Suprapubic skin (tissue), 4 donors: Measurements from ENCODE around the gene SLAIN2. TPM values are rescaled to one million over a fixed set of nuclear protein-coding genes. Genes with fewer than 3 reads are reported as not detected.

Source experiments
- DNase-seq, 2 donors: peaks; one replicate each; pipeline ENCODE4 v3.0.0-alpha.2; 2019; ENCODE audit warnings: low spot score in 2 of 2
- H3K27ac ChIP-seq: fragments of 200-600 bp; sonication (generic); one replicate; pipeline ENCODE4 v1.5.1; 2019
- H3K27me3 ChIP-seq: fragments of 200-600 bp; sonication (generic); one replicate; pipeline ENCODE4 v1.5.1; 2019
- H3K36me3 ChIP-seq: fragments of 200-600 bp; sonication (generic); one replicate; pipeline ENCODE4 v1.5.1; 2019
- H3K4me1 ChIP-seq: fragments of 200-600 bp; sonication (generic); one replicate; pipeline ENCODE4 v1.5.1; 2019
- H3K4me3 ChIP-seq: fragments of 200-600 bp; sonication (generic); one replicate; pipeline ENCODE4 v1.5.1; 2019; ENCODE audit warnings: mild to moderate bottlenecking
- H3K9me3 ChIP-seq: fragments of 200-600 bp; sonication (generic); one replicate; pipeline ENCODE4 v1.5.1; 2019
- EP300 ChIP-seq: sonication (generic); formaldehyde crosslinking; IDR thresholded peaks from one replicate; pipeline ENCODE4 v1.6.1; 2017; ENCODE audit warnings: antibody characterized with exemption
- POLR2A ChIP-seq, 2 donors: fragments of 450-650 bp; IDR thresholded peaks; one replicate each; pipeline ENCODE4 v1.6.1; 2017; ENCODE audit warnings: antibody characterized with exemption in 2 of 2, mild to moderate bottlenecking in 2 of 2, moderate library complexity in 2 of 2
- POLR2AphosphoS5 ChIP-seq, 3 donors: sonication (generic); formaldehyde crosslinking; IDR thresholded peaks; one replicate each; pipeline ENCODE4 v1.6.1; 2017; ENCODE audit warnings: antibody characterized with exemption in 3 of 3
- WGBS: methylation state at CpG from one replicate; pipeline ENCODE4 v1.1.5; 2018; 5-methylcytosine and 5-hydroxymethylcytosine counted together
- total RNA-seq, 4 donors: library from RNA; depleted of rRNA; stranded (reverse); fragments of >200 nt; gene quantifications; one replicate each; pipeline ENCODE4 v1.1.0, GENCODE V29; 2016
- TF ChIP-seq, protein P1 (sequence below), 2 donors: fragments of 200-600 bp in 1 of 2; fragments of 450-650 bp in 1 of 2; sonication (generic) in 1 of 2; IDR thresholded peaks; one replicate each; pipeline ENCODE4 v1.5.1; 2016 to 2019; ENCODE audit warnings: antibody characterized with exemption in 2 of 2, mild to moderate bottlenecking in 1 of 2, moderate library complexity in 1 of 2

Gene SLAIN2
- total RNA-seq, 4 donors from 2014 or later: 84.7 to 167 (median 147) TPM

- Histone ChIP-seq H3K9me3 (no peaks in the 10 kb centered on the region), H3K27ac (no peak overlapping the region), H3K4me3 (no peak overlapping the region), H3K27me3 (no peaks in the 10 kb centered on the region), H3K36me3 (no peaks in the 10 kb centered on the region), H3K4me1 (no peaks in the 10 kb centered on the region)
- DNase-seq: no peak
- no peak for TF ChIP-seq POLR2A (IDR thresholded peaks at IDR 0.05)
- no peak for TF ChIP-seq EP300
- TF ChIP-seq POLR2AphosphoS5 (IDR thresholded peaks at IDR 0.05): no peak
- TF ChIP-seq, protein P1, sequence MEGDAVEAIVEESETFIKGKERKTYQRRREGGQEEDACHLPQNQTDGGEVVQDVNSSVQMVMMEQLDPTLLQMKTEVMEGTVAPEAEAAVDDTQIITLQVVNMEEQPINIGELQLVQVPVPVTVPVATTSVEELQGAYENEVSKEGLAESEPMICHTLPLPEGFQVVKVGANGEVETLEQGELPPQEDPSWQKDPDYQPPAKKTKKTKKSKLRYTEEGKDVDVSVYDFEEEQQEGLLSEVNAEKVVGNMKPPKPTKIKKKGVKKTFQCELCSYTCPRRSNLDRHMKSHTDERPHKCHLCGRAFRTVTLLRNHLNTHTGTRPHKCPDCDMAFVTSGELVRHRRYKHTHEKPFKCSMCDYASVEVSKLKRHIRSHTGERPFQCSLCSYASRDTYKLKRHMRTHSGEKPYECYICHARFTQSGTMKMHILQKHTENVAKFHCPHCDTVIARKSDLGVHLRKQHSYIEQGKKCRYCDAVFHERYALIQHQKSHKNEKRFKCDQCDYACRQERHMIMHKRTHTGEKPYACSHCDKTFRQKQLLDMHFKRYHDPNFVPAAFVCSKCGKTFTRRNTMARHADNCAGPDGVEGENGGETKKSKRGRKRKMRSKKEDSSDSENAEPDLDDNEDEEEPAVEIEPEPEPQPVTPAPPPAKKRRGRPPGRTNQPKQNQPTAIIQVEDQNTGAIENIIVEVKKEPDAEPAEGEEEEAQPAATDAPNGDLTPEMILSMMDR (IDR thresholded peaks at IDR 0.05): no peak
- WGBS: 79% methylated on average over 4 of the region's 5 CpGs
Observed at GRCh38 chr4:48467891-48468290, 126.6 kb downstream of the SLAIN2 start.

DNA sequence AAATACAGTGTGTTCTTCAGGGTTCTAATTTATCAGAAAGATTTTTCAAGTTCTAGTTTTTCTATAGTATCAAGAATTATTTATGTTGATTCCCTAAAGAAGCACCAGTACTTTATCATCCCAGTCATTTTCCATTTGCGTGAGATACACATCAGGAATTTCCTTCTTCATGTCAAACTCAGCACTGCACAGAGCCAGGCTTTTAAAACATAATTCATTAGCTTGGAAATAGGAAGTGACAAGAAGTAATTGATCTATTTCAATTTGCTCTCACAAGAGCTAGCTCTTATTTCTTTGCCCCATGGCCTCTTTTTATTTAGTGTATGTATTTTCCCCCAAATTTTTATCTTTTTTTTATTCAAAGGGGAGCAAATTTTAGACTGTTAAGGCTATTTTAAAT lies 128.8 kb downstream of the SLAIN2 start:
- no peak for DNase-seq
- no peaks in the 10 kb centered on the region for H3K4me1 ChIP-seq
- TF ChIP-seq POLR2A (IDR thresholded peaks at IDR 0.05) (no peak), POLR2AphosphoS5 (IDR thresholded peaks at IDR 0.05) (no peak), EP300 (no peak)
- TF ChIP-seq, protein P1 (IDR thresholded peaks at IDR 0.05): no peak
- H3K4me3 ChIP-seq: no peak overlapping the region
- WGBS: 58% methylated on average over 1 of the region's 1 CpG
- H3K36me3 ChIP-seq: no peaks in the 10 kb centered on the region
- H3K9me3 ChIP-seq: no peaks in the 10 kb centered on the region
- no peak overlapping the region for H3K27ac ChIP-seq
- no peaks in the 10 kb centered on the region for H3K27me3 ChIP-seq

DNA sequence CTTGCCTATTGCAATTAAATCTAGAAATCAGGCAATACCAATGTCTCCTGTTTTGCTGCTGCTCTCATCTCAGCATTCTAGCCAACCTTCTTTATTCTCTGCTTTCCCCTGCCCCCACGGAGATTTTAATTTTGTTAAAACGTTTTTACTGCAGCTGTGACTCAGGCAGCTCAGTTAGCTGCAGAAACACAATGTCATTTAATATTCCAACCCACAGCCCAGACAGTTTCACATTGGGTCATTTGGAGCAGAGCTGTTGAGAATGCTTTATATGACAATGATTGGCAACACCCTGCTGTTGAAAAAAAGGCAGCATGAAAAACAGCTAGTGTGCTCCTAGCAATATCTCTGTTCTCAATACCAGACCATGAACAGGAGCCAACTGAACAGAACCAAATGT lies 129.2 kb downstream of the SLAIN2 start:
- H3K36me3 ChIP-seq: no peaks in the 10 kb centered on the region
- 27% methylated on average over 2 of the region's 2 CpGs for WGBS
- H3K4me3 ChIP-seq: no peak overlapping the region

GRCh38 chr4:48472794-48473193 lies 131.5 kb downstream of the SLAIN2 start:
- no peak for DNase-seq
- no peak overlapping the region for H3K4me3 ChIP-seq
- no peak overlapping the region for H3K27ac ChIP-seq
- H3K9me3 ChIP-seq: no peaks in the 10 kb centered on the region
- no peaks in the 10 kb centered on the region for H3K4me1 ChIP-seq
- H3K36me3 ChIP-seq: no peaks in the 10 kb centered on the region
- H3K27me3 ChIP-seq: no peaks in the 10 kb centered on the region
- TF ChIP-seq POLR2AphosphoS5 (IDR thresholded peaks at IDR 0.05): no peak
- no peak for TF ChIP-seq EP300
- TF ChIP-seq POLR2A (IDR thresholded peaks at IDR 0.05): no peak
- TF ChIP-seq, protein P1 (IDR thresholded peaks at IDR 0.05): no peak
- 73% methylated on average over 1 of the region's 1 CpG for WGBS

More for the DNA sequence above, 129.2 kb downstream of the SLAIN2 start:
- no peak overlapping the region for H3K27ac ChIP-seq
- no peaks in the 10 kb centered on the region for H3K4me1 ChIP-seq
- H3K9me3 ChIP-seq: no peaks in the 10 kb centered on the region
- no peaks in the 10 kb centered on the region for H3K27me3 ChIP-seq
- no peak for TF ChIP-seq POLR2AphosphoS5 (IDR thresholded peaks at IDR 0.05)
- TF ChIP-seq EP300: no peak
- no peak for TF ChIP-seq POLR2A (IDR thresholded peaks at IDR 0.05)
- TF ChIP-seq, protein P1 (IDR thresholded peaks at IDR 0.05): no peak
- DNase-seq: no peak

GRCh38 chr4:48475770-48476169 lies 134.4 kb downstream of the SLAIN2 start:
- 90% methylated on average over 6 of the region's 6 CpGs for WGBS
- TF ChIP-seq POLR2A (IDR thresholded peaks at IDR 0.05): no peak
- TF ChIP-seq, protein P1 (IDR thresholded peaks at IDR 0.05): no peak
- no peak for DNase-seq

More at GRCh38 chr4:48475770-48476169, 134.4 kb downstream of the SLAIN2 start:
- Histone ChIP-seq H3K9me3 (no peaks in the 10 kb centered on the region), H3K4me3 (no peak overlapping the region), H3K36me3 (no peaks in the 10 kb centered on the region), H3K4me1 (no peaks in the 10 kb centered on the region), H3K27ac (no peak overlapping the region), H3K27me3 (no peaks in the 10 kb centered on the region)

Other genes with a start within 250 kb of the SLAIN2 start
- 1 to 10 TPM; 1.6 to 6.8 (median 3.3) TPM for gene TXK, start 207.3 kb upstream of the SLAIN2 start, total RNA-seq
- 10 to 100 TPM in 1 of 4 donors, 1 to 10 TPM in 3; 4.1 to 18.8 (median 7.2) TPM for gene TEC, start 71.7 kb upstream of the SLAIN2 start, total RNA-seq
- gene SLC10A4, start 141.8 kb downstream of the SLAIN2 start, total RNA-seq: under 1 TPM in 2 of 4 donors, not detected in 2; 0.26 to 0.34 TPM
- not detected for gene ZAR1, start 148.7 kb downstream of the SLAIN2 start, total RNA-seq